HG03575 (cell line): ENCODE measurements around the gene ASCL2.

Experiments
- ATAC-seq: cut with Tn5 transposase; IDR thresholded peaks from one replicate; pipeline ENCODE4 v1.9.1; 2021; ENCODE audit not compliant: unreplicated experiment, insufficient number of reproducible peaks, low FRiP score; ENCODE audit errors: extremely low read depth

ASCL2 gene

GRCh38 chr11:2309251-2310072 lies 39.1 kb upstream of the ASCL2 start:
- no peak for ATAC-seq

- no peak for ATAC-seq
These were observed 38.3 kb upstream of the ASCL2 start for GRCh38 chr11:2308713-2309112.

GRCh38 chr11:2307501-2308331 lies 37.3 kb upstream of the ASCL2 start:
- ATAC-seq, result no peak

GRCh38 chr11:2306877-2307500 lies 36.6 kb upstream of the ASCL2 start:
- ATAC-seq, result no peak

- ATAC-seq, result no peak
These were observed 36.0 kb upstream of the ASCL2 start for GRCh38 chr11:2306452-2306823.

GRCh38 chr11:2305788-2306451 lies 35.5 kb upstream of the ASCL2 start:
- no peak for ATAC-seq

- no peak for ATAC-seq
These were observed 34.9 kb upstream of the ASCL2 start for GRCh38 chr11:2305140-2305778.

- no peak for ATAC-seq
These were observed 34.2 kb upstream of the ASCL2 start for GRCh38 chr11:2304506-2305139.

GRCh38 chr11:2303627-2304505 lies 33.5 kb upstream of the ASCL2 start:
- no peak for ATAC-seq

- no peak for ATAC-seq
These were observed 32.7 kb upstream of the ASCL2 start for GRCh38 chr11:2302896-2303626.

- ATAC-seq, result no peak
These were observed 32.0 kb upstream of the ASCL2 start for GRCh38 chr11:2302306-2302895.

GRCh38 chr11:2301631-2302305 lies 31.4 kb upstream of the ASCL2 start, which contains the start of the genes C11orf21 and TSPAN32:
C11orf21 (minus strand) TSS chr11:2301918; CDS start chr11:2301808, 110 bp downstream.
TSPAN32 (plus strand) TSS chr11:2302013; CDS start chr11:2302150, 137 bp downstream.
- no peak for ATAC-seq

- no peak for ATAC-seq
These were observed 30.7 kb upstream of the ASCL2 start for GRCh38 chr11:2300936-2301630.

GRCh38 chr11:2300290-2300935 lies 30.0 kb upstream of the ASCL2 start:
- no peak for ATAC-seq

GRCh38 chr11:2299773-2300172 lies 29.4 kb upstream of the ASCL2 start:
- ATAC-seq, result no peak
